Stomach (tissue), 4 donors: ENCODE measurements around the gene FMN1.

Source experiments
- CTCF ChIP-seq, 7 experiments: fragments of 450-650 bp in 4 of 7; fragments of 200-600 bp in 3 of 7; sonication (generic) in 3 of 7; IDR thresholded peaks; one replicate each; pipeline ENCODE4 v1.5.1; 2016 to 2019; ENCODE audit warnings: antibody characterized with exemption in 7 of 7, control low read depth in 2 of 7, mild to moderate bottlenecking in 1 of 7
- POLR2AphosphoS5 ChIP-seq, 3 donors: sonication (generic); formaldehyde crosslinking; IDR thresholded peaks; one replicate each; pipeline ENCODE4 v1.6.1; 2016; ENCODE audit warnings: antibody characterized with exemption in 3 of 3

- TF ChIP-seq CTCF (IDR thresholded peaks at IDR 0.05) (no peak), POLR2AphosphoS5 (IDR thresholded peaks at IDR 0.05) (no peak)
These were observed 213.0 kb downstream of the FMN1 start for GRCh38 chr15:32981536-32981935.
